ENCODE results near the gene SH3RF3.

DNA sequence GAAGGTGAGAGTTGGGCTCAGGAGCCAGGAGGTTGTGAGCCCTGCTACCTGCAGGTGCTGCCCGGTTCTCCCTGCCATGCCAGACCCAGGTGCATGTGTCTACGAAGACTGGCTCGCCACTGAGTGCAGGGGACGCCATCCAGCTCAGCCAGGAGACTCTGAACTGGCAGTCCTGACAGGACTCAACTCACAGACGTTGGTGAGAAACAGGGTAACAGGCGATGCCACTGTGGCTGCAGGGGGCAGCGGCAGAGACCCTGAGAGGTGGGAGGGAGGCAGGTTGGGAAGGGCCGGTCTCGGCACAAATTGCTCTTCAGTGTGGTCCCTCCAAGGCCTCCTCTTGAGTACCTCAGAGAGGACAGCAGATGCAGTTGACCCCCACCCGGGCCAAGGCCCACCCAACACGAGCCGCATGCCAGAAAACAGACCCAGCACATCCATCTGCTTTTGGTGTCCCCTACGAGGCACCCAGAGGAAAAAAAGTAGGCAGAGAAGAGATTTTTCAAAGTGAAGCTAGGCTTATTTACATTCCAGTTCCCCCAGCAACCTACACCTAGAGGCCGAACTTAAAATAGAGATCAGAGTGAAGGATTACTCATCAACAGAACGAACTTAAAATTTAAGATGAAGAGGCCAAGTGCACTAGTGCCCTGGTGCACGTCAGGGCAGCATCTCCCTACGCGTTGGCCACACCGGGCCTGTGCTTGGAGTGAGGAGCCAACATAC lies 300.0 kb downstream of the SH3RF3 start:
- TF ChIP-seq GATA2 (IDR thresholded peaks at IDR 0.05; ENCODE audit: low read depth, low read length) (no peak), GATA3 (IDR thresholded peaks at IDR 0.05; ENCODE audit: low read depth, low read length) (no peak)
